Endometrium (tissue), 2 donors: ENCODE measurements around the gene CRLF1.
"Not testable (repeated sequence)": the region's sequence is repeated elsewhere in the genome, so short reads cannot be mapped to it uniquely, and the experiment has no call there.

Experiments used
- FAIRE-seq: peaks from 2 replicates; lab custom pipeline; 2012; peaks lifted over from hg19 to GRCh38; lab: Jason Lieb, UNC
- donor health status: control.
- donor health status: control.

Gene CRLF1

DNA sequence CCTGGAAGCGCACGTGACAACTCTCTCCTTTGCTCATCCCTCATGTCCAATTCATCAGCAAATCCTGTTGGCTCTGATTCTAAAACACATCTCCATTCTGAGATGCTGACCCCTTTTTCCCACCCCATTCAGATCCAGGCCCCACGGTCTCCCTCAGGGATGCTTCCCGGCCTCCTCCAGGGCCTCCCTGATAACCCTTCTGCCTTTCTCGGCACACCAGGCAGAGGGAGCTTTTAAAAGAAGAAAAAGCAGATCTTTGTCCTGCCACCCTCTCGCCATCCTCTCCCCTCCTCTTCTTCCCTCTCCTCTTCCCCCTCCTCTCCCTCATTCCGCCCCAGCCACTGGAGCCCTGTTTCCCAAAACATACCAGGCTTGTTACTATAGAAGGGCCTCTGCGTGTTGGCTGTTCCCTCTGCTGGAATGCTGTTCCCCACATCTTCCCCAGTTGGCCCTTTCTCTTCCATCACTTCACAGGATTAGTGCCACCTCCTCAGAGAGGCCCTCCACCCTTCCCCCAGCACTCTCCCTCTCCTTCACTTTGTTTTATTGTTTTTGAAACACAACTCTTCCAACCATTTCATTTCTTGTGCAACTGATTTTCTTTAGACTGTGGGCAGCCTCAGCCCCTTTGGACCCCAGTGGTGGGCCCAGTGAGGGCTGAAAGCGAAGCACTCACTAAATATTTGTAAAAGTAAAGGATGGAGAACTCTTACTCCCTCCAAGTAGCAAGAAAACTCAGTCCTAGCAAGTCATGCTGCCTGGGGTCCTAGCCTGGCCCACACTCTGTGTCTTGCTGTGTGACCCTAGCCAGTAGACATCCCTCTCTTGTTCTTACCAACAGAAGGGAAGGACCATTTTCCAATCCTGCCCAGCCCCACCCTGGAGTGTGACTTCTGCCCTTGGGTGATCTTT, 2.5 kb upstream of the CRLF1 start:
- FAIRE-seq: no peak

- FAIRE-seq: no peak
These were observed 1.7 kb upstream of the CRLF1 start for GRCh38 chr19:18608102-18608804.

GRCh38 chr19:18607226-18608101, 865 bp upstream of the CRLF1 start:
- no peak for FAIRE-seq

GRCh38 chr19:18605546-18606280, 886 bp downstream of the CRLF1 start:
- no peak for FAIRE-seq

- FAIRE-seq: no peak
These were observed 1.4 kb downstream of the CRLF1 start for GRCh38 chr19:18605196-18605545.

GRCh38 chr19:18604820-18605159, 1.8 kb downstream of the CRLF1 start:
- FAIRE-seq: no peak

GRCh38 chr19:18603958-18604819, 2.4 kb downstream of the CRLF1 start:
- FAIRE-seq: no peak

DNA sequence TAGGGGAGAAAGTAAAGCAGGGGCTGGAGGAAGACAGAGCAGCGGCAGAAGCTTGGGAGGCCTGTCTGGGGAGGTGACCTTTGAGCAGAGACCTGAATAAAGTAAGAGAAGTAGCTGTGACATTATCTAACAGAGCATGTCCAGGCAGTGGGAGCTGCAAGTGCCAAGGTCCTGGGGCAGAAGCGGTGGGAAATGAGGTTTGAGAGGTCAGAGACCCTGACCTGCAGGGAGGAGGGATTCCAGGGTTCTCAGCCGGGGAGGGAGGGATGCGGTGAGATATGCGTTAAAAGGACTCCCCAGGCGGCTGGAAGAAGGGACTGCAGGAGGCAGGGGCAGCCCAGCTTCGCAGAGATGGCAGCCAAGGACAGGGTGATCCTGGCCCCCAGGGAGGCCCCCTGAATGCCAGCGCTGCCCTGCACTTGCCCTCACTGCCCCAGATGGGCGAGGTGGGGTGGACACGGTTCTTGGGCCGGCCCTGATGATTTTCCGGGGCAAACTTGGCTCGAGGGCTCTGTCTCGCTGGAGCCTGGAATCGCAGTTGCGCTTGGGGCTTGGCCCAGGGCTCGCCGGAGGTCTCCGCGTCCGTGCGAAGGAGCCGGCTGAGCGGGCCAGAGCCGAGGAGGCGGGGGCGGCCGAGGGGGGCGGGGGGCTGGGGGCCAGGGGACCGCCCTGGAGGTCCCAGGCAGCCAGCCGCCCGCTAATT, 3.2 kb downstream of the CRLF1 start:
- no peak for FAIRE-seq

DNA sequence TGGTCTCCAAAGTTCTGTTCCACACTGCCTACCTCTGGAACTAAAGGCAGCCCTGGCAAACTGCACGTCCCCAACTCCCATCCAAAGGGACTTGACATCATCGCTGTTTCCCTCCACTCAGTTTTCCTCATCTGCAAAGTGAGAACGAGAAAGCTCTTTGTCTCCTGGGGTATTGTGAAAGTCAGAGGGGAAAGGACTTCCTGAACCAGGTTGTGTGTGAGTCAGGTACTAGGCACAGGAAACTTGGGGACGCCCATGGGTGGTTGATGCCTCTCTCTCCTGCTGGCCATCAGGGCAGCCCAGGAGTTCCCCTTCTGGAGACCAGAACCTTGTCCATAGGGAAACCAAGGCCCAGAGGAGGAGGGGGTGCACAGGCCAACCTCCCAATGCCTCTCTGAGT, 4.7 kb downstream of the CRLF1 start:
- no peak for FAIRE-seq

GRCh38 chr19:18600692-18601397, 5.8 kb downstream of the CRLF1 start:
- not testable (repeated sequence) for FAIRE-seq

GRCh38 chr19:18599485-18599884, 7.1 kb downstream of the CRLF1 start:
- FAIRE-seq: no peak

DNA sequence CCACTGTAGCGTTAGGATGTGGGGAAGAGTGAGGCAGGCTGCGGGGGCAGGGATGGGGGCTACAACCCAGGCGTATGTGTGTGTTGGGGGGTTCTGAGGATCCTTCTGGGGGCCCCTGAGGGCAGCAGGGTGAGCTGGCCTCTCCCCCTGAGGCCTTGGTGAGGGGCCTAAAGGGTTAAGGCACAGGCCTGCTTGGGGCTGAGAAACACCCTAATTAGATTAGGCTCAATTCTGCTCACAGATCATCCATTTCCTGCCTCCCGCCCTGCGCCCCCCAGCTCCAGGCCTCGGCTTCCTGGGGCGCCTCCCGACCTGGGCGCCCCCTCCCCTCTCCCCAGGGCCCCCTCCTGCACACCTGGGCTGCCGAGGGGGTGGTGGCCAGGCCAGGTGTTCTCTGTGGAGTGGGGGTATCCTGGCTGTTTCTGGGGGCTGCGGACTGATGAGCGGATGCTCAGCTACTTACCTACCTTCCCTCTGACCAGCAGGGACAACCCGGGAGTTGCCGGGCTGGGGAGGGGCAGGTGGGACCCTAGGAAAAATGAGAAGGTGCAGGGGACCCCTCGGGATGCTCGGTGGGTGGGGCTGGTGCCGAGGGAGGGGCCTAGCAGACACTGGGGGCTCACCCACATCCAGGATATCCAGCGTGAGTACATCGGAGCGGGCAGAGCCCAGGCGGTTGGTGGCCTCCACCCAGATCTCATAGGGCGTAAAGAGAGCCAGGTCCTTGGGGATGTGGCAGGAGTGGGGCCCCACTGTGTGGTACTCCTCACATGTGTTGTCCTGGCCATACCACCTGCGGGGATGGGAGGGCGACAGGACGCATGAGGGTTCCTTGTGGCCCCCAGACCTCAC, 8.6 kb downstream of the CRLF1 start:
- no peak for FAIRE-seq

GRCh38 chr19:18596752-18597157, 9.8 kb downstream of the CRLF1 start:
- no peak for FAIRE-seq

- FAIRE-seq: no peak
These were observed 11.1 kb downstream of the CRLF1 start for GRCh38 chr19:18595475-18595874.

- FAIRE-seq: no peak
These were observed 11.7 kb downstream of the CRLF1 start for GRCh38 chr19:18594824-18595373.

DNA sequence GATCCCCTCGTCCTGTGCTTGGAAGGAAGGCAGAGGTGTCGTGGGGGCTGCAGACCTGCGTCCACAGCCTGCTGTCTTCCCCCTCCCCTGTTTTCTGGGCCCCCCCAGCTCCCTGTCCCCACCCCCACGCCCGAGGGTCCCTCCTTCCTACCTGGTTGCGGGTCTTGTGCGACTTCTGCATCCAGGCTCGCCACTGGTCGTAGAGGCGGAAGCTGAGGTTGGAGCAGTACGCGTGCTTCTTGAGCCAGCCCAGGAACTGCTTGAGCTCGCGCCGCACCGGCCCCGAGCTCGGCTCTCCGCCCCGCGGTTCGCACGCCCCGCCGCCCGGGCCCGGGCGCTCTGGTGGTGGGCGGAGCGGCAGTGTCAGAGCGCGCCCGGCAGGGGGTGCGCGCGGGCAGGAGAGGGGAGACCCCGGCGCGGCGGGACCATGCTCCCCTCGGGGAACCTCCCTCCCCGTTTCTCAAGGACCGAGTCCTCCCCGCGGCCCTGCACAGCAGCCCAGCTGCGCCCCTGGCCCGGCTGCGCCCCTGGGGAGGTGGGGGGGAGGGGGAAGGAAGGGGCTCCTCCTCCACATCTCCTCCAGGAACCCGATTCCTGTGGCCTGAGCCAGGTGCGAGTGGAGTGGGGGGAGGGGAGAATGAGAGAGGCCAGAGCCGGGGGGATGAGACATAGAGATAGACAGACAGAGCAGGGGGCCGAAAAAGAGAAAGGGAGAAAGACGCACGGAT, 12.3 kb downstream of the CRLF1 start:
- no peak for FAIRE-seq

DNA sequence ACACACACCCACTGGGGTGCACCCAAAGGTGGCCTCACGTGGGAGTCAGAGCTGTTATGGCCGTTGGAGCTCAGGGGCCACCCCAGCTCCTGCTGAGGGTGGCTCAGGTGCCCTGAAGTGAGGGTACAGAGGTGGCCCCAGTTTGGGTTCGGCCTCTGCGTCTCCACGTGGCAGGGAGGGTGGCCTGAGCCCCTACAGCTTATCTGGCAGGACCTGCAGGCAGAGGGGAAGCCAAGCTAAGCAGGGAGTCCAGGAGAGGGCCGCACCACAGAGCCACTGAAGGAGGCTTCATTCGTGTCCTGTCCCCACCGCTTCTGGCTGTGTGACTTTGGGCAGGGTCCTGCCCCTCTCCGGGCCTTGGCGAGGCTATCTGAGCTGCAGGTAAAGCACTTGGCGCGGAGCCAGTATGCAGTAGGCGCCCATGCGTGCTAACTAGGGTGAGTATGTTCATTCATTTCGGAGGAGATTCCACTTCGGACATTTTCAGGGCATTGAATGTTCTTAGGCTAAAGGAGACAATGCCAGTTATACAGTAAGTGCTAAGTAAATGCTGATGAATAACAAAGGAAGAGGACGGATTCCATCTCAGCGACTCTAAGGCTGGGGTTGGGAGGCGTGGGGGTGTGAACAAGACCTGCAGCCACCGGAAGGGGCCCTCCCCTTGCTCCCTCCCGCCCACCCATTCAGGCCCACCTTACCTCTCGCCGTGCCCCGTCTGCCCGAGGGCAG, 13.1 kb downstream of the CRLF1 start:
- no peak for FAIRE-seq
